NCI-H187 treated with DMSO at 0.1 percent for 48 hours (cell line): ENCODE data around the gene KIAA0753.
"Not testable (repeated sequence)": the region's sequence is repeated elsewhere in the genome, so short reads cannot be mapped to it uniquely, and the experiment has no call there.

ENCODE experiments used
- DNase-seq: peaks from one replicate; lab custom pipeline; 2025; lab: John Stamatoyannopoulos, UW

KIAA0753 gene

GRCh38 chr17:6668727-6669425, 28.4 kb upstream of the KIAA0753 start:
- no peak for DNase-seq

- DNase-seq, result no peak
Observed at GRCh38 chr17:6668219-6668618, 27.7 kb upstream of the KIAA0753 start.

- no peak for DNase-seq
Observed at GRCh38 chr17:6667516-6667915, 27.0 kb upstream of the KIAA0753 start.

- no peak for DNase-seq
Observed at GRCh38 chr17:6666557-6666956, 26.0 kb upstream of the KIAA0753 start.

- DNase-seq, result no peak
Observed at GRCh38 chr17:6666077-6666521, 25.6 kb upstream of the KIAA0753 start.

GRCh38 chr17:6663200-6663599, 22.7 kb upstream of the KIAA0753 start:
- not testable (repeated sequence) for DNase-seq

- no peak for DNase-seq
Observed at GRCh38 chr17:6661464-6661848, 20.9 kb upstream of the KIAA0753 start.

- DNase-seq, result no peak
Observed at GRCh38 chr17:6660805-6661463, 20.4 kb upstream of the KIAA0753 start.

- no peak for DNase-seq
Observed at GRCh38 chr17:6660101-6660500, 19.6 kb upstream of the KIAA0753 start.

- not testable (repeated sequence) for DNase-seq
Observed at GRCh38 chr17:6658411-6658810, 17.9 kb upstream of the KIAA0753 start.

GRCh38 chr17:6657633-6658287, 17.2 kb upstream of the KIAA0753 start:
- no peak for DNase-seq

- DNase-seq, result not testable (repeated sequence)
Observed at GRCh38 chr17:6656797-6657632, 16.5 kb upstream of the KIAA0753 start.

- DNase-seq, result not testable (repeated sequence)
Observed at GRCh38 chr17:6655732-6656361, 15.3 kb upstream of the KIAA0753 start.

GRCh38 chr17:6654841-6655731, 14.6 kb upstream of the KIAA0753 start:
- DNase-seq, result no peak

GRCh38 chr17:6651919-6652452, 11.5 kb upstream of the KIAA0753 start:
- DNase-seq, result no peak

GRCh38 chr17:6651354-6651918, 10.9 kb upstream of the KIAA0753 start, which contains the start of the genes C17orf100 and MED31:
C17orf100 (plus strand) TSS chr17:6651762; CDS start chr17:6651914, 152 bp downstream.
MED31 (minus strand) TSS chr17:6651605; CDS start chr17:6651528, 77 bp downstream.
- DNase-seq, result peak; percentile 28

- no peak for DNase-seq
Observed at GRCh38 chr17:6648181-6648580, 7.7 kb upstream of the KIAA0753 start.

GRCh38 chr17:6643451-6644125, 3.1 kb upstream of the KIAA0753 start:
- no peak for DNase-seq

GRCh38 chr17:6642592-6642991, 2.1 kb upstream of the KIAA0753 start:
- no peak for DNase-seq
